Regular cardiac myocyte (primary cell): Measurements from ENCODE around the gene DFFA. TPM values are rescaled to one million over a fixed set of nuclear protein-coding genes. Genes with fewer than 3 reads are reported as not detected.

Source experiments
- total RNA-seq: library from RNA; depleted of rRNA; stranded (reverse); fragments of >200 nt; gene quantifications from 2 replicates; pipeline ENCODE4 v1.2.3, GENCODE V29; 2014

The DFFA gene
- 37.2 and 54.1 TPM in 2 replicates for total RNA-seq

GRCh38 chr1:10472220-10473144 lies at the start of gene DFFA:
Gene DFFA, minus strand, starts transcription at chr1:10472529. Its CDS starts 71 bp downstream, at chr1:10472458.

GRCh38 chr1:10474613-10475507 lies 2.5 kb upstream of the DFFA start, which contains the start of gene PEX14:
Gene PEX14, plus strand, starts transcription at chr1:10474950. Its CDS starts 17 bp downstream, at chr1:10474967.

GRCh38 chr1:10449751-10450150 lies 22.6 kb downstream of the DFFA start, which contains the start of gene CORT:
Gene CORT, plus strand, starts transcription at chr1:10450031. Its CDS starts 193 bp downstream, at chr1:10450224.

GRCh38 chr1:10430216-10431069 lies 41.9 kb downstream of the DFFA start, which contains the start of gene CENPS:
Gene CENPS, plus strand, starts transcription at chr1:10430433. Its CDS starts 85 bp downstream, at chr1:10430518.

Other genes with a start within 250 kb of the DFFA start
- 45.4 and 140 TPM in 2 replicates for gene PGD, start 73.5 kb downstream of the DFFA start, total RNA-seq
- gene CENPS, start 42.1 kb downstream of the DFFA start, total RNA-seq: 9.9 and 25.3 TPM in 2 replicates
- gene CORT, start 22.5 kb downstream of the DFFA start, total RNA-seq: not detected in 2 replicates
- gene PEX14, start 2.4 kb upstream of the DFFA start, total RNA-seq: 10.4 and 13.6 TPM in 2 replicates